ENCODE data around the gene C16orf78.

Gene C16orf78

GRCh38 chr16:49443576-49443975 is 70.0 kb downstream of the C16orf78 start:
- DNase-seq (ENCODE audit: low read depth): no peak
- no peak overlapping the region for H3K4me3 ChIP-seq (replicated peaks; ENCODE audit: low read depth, low read length)
- TF ChIP-seq CTCF (IDR thresholded peaks at IDR 0.05; ENCODE audit: low read length, missing control alignments): no peak

- DNase-seq (ENCODE audit: low read depth): no peak
- no peak overlapping the region for H3K4me3 ChIP-seq (replicated peaks; ENCODE audit: low read depth, low read length)
- no peak for TF ChIP-seq CTCF (IDR thresholded peaks at IDR 0.05; ENCODE audit: low read length, missing control alignments)
Measured at GRCh38 chr16:49446805-49447204, 73.2 kb downstream of the C16orf78 start.
